ENCODE data around the gene AAR2. TPM values are rescaled to one million over a fixed set of nuclear protein-coding genes. Genes with fewer than 3 reads are reported as not detected.

The AAR2 gene
- polyA plus RNA-seq, 10 donors = 16.8 to 29.0 (median 26.0) TPM

DNA sequence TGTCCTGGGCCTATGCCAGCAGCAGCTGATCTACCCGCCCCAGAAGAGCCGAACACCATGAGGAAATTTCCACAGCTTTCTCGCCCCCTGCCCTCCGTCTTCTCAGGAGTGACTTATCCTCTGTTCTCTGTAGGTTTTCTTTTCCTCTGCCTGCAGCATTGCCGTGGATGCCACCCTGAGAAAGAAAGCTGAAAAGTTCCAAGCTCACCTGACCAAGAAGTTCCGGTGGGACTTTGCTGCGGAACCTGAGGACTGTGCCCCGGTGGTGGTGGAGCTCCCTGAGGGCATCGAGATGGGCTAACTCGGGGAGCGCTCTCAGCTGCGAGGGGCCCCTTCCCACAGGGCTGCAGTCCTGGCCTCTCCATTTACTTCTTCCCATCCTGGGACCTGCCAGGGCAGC is 19.2 kb downstream of the AAR2 start:
- DNase-seq = no peak

DNA sequence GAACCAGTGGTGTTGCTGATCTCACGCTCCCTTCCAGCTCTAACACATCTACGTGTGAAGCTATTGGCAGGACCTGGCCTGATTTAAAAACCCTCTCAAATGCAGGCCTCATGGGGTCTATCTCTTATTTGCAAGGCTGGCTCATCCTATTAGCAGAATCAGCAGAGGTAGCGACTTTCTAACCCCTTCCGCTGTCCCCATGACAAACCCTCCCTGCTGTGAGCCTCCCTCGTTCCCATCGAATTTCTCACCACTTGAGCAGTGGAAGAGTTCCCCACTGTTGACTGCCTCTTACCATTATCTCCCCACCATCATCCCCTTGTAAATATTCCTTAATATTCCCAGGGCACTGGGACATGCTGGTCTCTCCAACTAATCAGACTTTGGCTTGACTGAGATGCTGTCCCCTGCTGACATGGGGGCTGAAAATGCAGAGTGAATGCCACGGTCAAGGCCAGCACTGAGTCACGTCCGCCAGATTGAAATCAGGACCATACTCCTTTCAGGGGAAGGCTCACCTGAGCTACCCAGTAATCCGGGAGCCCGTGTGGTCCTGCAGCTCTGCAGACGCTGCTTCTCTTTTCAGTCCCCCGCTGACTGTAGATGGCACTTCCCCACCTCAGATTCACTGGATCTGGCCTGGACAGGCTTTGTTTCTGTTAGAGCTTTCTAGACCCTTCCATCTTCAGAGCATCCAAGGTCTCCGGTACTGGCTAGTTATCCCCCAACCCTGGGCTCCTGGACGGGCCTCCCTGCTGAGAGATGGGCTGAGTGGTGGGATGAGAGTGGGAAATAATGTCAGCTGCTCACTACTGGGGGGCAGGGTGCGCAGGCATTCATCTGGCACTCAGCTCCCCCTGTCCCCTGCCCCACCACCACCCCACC is 23.1 kb downstream of the AAR2 start:
- no peak for DNase-seq

DNA sequence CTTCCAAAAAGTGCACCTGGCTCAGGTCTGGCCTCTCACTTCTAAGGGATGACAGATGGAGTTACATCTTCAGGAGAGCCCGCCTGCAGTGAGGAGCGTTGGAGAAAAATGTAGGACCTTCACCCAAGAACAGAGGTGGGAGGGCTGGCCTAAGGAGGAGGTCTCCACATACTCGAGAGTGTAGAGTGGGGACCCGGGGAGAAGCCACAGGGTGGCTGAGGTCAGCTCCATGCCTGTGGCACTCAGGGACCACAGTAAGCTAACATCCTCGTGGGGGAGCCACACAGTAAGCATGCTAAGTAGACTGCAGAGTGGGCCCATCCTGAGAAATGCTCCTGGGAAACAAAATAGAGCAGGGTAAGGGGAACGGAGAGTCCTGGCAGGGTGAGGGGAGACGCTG is 24.0 kb downstream of the AAR2 start:
- DNase-seq = no peak

DNA sequence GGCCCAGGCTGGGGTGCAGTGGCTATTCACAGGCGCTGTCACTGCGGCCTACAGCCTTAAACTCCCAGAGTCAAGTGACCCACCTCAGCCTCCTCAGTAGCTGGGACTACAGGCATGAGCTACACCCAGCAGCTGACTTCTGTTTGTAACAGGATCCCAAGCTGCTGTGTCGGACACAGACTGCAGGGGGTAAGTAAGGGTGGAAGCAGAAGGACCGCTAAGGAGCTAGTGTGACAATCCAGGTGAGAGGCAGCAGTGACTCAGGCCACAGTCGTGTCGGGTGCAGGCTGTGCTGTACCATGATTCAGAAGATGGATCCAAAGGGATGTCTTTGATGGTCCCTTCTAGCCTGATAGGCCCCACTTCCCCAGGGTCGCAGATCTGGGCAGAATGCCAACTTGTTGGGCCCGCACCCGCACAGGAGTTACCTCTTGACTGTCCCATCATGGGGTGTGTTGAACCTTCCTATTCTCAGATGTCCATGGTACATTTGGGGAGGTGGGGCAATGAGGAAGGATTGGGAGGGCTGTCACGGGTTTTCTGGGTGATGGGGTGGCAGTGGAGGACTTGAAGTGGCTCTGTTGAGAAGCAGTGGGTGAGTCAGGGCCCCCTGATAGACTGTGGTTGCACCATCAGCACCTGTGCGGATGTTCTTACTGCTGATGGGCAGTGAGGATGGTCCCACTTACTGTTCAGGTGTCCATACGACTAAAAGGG is 25.3 kb downstream of the AAR2 start:
- no peak for DNase-seq

DNA sequence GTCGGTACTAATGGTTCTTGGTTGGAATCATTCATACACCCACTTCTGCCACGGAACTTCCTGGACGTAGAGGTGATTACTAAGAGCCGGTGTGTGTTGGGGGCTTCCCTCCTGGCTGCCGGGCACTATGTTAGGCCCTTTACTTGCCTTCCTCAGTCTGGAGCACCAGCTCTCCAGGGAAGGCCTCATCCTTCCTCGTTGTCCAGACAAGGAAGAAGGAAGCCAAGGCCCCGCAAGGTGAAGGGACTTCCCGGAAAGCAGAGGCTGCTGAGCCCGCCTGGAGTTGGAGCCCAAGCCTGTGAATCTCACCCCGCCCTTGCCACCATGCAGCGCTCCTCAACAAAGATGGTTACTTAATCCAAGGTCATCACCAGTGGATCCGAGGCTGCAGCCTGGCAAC is 26.2 kb downstream of the AAR2 start:
- no peak for DNase-seq

DNA sequence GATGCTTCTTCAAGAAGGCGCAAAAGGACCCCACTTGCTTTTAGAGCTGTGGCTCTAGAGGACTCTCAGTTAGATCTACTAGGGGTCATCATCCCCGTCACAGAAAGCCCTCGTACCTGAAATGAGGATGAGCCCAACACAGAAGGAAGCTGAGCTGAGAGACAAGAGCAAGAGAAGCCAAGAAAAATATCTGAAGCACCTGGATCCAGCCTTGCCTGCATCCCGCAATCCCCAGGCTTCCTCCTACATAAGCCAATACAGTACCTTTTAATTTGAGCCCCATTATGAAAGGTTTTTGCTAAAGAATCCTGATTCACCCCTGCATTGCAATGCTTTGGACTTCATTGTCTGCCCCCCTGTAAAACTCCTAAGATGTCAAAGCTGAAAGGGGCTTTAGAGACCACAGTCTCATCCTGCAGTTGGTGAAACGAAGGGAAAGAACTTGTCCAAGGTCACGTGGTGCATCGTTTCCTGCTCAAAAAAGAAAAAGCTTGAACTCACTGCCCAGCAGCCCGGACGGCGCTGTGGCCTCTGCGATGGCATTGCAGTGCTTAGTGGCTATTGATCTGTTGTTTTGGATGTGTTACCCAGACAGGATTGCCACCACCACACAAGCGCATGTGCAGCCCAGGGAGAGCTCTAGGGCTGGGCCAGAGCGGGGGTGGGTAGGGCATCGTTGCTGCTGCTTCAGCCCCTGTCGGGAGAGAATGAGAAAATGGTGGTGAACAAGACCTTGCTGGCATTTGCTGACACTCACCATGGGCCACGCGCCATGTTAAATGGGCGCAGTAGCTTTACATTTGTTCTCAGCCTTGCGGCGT is 28.4 kb downstream of the AAR2 start:
- DNase-seq = no peak

DNA sequence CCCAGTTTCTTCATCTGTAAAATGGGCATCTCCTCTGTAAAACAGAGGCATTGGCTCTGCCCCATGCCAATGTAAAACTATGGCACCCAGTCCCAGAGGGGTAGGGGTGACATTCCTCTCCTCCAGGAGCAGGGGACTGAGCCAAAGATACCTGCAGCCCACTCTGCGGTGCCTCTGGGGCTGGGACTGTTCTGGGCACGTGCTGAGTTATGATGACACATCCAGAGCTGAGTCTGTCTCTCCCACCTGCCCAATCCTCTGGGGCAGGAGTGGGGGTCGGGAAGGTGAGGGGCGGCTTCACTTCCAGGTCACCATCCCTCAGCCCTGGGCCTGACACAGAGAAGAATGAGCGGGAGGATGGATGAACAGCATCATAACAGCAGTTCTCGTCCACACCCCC is 29.9 kb downstream of the AAR2 start:
- DNase-seq = no peak

DNA sequence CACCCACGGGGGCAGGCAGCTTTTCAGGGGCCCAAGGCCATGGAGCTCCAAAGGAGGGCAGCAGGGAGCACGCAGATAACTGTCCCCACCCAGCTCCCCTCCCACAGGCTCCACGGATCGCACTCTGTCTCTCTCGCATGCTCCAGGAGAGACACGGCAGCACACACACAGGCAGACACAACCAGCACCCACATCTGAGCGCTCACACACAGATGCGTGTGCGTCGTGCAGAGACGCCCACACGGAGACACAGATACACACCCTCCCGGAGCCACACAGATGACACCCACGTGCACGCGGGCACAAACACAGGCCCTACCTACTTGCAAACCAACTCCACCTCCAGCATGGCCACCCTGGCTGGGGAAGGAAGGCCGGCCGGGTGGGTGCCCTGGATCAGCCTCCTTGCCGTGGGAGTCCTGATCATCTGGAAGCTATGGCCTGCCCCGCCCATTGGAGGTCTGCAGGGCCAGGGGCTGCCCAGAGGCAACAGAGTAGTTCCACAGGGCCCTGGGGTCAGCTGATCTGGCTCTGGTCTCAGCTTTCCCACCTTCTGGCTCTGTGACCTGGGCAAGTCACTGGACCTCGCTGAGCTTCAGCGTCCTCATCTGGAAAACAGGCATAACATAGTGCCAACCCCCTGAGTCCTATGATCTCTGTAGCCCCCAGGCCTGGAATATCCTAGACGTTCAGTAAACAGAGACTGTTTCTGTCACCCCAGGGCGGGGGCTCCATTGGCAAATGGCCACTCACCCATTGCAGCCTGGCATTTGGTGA is 31.5 kb downstream of the AAR2 start:
- no peak for DNase-seq

DNA sequence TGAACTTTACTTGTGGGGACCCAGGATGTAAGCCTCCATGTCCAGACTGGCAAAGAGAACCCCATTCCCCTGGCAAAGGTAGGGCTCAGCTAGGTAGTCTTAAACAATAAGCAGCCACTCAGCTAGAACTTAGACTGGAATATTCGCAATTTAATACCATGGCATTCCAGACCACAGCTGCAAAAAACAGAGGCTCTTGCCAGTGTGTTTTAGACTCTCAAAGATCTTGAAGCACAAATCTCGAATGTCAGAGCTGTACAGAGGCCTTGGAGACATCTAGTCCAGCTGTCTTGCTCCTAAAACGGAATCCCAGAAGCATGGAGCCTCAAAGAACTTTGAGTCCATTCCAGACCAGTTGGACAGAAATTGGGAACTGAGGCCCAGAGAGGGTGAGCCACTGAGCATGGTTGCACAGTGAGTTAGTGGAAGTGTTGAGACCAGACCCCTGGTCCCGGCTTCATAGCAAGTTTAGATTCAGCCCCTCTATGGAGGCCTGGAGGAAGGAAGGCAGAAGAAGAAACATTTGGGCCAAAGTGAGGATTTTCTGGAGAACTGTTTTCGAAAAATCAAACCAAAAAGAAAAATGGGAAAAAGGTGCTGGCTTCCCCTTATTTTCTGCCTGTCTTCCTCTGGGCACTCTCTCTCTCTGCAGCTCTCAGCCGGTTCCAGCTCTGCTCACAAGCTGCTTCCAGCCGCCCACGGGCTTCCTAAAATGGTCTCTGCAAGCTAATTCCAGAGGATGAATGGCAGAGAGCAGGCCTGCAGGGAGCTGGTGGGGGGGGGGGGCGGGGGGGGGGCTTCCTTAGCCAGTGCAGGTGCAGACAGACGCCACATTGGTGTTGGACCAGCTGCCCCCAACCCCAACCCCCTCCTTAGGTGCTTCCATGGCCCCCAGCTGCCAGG is 32.4 kb downstream of the AAR2 start:
- peak; percentile 5 to 42 (median 14) for DNase-seq

DNA sequence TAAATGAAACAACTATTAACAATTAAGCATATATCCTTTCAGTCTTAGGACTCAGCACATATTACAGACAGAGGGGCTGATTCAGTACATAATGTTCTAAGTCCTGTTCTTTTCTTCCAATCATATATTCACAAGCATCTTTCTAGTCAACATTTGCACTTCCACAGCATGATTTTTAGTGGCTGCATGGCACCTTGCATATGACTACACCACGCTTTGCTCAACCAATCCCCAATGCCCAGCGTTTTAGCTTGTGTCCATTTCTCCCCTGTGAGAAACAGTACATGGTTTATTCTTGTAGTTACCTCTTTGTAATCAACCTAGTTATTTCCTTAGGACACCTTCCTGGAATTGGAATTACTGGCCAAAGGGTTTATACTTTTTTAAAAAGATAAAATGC is 33.2 kb downstream of the AAR2 start:
- no peak for DNase-seq

DNA sequence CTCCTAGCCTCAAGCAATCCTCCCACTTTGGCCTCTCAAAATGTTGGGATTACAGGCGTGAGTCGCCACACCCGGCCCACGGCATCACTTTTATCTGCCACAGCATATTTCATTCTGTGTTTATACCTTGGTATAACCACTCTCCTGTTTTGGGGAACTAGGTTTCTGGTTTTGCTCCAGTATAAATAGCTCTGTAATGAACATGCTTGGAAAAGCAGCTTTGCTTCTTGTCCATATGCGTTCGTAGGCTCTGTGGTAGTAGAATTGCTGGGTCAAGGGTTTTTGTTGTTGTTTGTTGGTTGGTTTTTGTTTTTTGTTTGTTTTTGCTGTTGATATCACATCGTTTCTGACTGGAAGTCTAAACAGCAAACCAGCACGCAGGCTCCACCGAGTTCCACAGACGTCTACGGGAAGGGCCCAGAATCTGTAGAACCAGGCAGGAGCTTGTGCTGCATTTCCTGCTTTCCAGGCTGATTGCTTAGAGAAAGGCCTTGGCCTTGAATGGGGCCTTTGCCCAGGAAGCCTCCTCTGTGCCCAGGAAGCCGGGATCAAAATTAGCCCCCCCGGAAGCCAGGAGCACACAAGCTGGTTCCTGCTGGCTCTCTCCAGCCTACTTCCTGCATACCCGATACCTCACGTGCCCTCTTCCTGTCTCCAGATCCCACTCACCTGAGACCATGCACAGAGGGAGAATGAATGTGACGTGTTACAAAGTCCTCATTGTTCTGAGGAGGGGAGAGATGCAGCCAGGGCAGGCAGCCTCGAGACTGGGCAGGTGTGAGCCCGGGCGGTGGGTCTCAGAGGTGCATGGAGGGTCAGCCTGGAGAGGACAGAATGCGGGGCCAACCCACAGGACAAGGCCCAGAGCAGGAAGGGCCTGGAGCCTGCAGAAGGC is 34.7 kb downstream of the AAR2 start:
- DNase-seq = no peak

DNA sequence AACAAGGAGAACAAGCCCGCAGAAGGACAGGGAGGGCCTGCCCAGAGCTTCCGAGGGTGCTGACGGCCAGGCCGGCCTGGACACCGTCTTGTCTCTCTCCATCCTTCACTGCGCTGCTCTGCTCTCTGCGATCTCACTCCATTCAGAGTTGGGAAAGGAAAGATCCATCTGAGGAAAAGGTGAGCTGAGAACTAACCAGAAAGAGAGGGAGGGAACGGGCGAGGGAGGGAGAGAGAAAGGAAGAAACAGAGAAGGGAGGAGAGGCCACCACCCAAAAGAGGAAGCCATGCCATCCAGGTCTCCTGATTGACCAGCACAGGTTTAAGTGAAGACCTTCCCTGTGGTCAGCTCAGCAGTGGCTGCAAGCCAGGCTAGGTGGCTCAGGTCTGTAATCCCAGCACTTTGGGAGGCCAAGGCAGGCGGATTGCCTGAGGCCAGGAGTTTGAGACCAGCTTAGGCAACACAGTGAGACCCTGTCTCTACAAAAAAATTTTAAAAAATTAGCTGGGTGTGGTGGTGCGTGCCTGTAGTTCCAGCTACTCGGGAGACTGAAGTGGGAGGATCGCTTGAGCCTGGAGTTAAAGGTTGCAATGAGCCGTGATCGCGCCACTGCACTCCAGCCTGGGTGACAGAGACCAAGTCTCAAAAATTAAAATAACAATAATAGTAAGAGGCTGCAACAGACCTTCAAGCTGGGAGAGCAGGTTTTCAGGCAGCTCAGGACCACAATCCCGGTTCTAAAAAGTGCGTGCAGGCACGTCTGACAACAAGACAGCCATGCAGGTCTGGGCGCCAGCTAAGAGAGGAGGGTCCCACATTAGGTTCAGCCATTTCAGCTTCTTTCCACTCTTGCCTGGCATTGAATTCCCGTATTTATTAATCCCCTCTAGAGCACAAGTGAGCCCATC is 35.6 kb downstream of the AAR2 start:
- no peak for DNase-seq

DNA sequence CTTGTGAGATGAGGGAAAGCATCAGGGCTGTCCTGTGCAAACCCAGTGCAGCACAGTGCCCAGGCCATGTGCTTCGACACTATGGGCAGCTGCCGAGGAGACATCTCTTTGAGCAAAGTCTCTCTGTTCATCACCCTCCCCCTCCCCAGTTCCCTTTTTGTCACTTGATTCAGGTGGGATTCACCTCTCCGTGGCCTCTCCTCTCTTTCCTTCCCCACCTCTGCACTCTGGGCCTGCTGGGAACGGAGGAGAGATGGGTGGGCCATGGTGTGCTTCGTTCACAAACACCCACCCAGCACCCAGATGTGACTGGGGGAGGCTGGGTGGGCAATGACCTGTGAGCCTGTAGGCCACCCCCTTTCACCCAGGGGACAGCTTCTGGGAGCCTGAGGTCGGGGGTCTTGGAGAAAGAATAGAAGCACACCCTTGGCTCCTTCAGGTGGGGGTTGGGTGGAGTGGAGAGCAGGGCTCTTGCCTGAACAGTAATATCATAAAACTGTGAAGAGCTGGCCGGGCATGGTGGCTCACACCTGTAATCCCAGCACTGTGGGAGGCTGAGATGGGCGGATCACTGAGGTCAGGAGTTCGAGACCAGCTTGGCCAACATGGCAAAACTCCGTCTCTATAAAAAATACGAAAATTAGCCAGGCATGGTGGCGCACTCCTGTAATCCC is 36.4 kb downstream of the AAR2 start:
- no peak for DNase-seq

DNA sequence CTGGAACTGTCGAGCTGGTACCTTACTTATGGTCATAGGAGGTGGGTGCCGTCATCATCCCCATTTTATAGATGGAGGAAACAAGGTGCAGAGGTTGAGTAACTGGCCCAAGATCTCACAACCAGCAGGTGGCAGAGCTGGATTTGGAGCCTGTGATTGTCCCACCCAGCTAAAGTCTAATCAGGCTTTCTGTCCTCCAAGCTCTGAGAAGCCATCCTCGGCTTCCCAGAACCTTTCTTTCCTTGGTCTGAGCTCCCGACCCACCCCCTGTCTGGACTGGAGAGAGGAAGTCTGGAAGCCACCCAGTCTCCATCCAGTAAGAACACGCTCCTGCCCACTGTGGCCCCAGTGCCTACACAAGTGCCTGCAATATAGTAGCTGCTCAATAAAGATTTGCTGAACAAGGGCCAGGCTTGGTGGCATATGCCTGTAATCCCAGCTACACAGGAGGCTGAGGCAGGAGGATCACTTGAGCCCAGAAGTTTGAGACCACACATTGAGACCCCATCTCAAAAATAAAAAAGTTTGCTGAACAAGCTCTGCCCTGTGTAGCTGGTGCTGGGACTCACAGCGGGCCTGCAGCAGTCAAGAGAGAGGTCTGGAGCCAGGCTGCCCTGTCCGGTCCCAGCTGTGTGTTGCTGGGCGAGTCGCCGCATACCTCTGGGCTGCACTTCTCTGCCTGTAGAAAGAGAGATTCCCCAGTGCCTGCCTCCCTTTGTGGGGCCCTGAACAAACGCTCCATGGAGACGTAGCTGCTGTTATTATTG is 37.3 kb downstream of the AAR2 start:
- peak in 1 of 3 donors; percentile 27 for DNase-seq

DNA sequence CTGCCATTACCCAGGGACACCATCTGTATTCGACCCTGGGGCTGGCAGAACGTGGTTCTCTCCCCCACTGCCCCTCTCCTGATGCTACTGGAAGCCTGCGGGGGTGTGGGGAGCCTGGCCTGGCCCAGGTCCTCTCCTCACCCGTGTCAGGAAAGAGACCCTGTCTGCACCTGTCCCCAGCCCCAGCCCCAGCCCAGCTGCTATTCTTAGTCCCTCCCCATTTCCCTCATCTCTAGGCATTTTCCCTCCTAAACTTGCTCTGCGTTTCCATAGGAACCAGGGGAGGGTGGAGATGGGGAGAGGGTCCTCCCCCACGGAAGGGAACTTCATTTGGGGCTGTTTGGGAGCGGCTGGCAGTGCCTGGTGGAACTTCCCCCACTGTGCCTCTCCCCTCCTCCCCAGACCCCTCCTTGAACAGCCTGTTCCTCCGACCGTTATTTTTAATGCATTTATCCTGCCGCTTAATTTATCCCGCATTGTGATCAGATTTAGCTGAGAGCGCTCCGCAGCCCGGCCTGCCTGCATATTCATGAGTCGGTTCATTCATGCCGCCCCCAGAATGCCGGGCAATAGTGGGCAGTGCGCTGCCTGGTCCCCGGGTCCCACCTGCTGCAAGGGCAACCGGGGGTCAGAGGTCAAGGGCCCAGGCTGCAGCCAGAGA is 38.0 kb downstream of the AAR2 start:
- no peak for DNase-seq

DNA sequence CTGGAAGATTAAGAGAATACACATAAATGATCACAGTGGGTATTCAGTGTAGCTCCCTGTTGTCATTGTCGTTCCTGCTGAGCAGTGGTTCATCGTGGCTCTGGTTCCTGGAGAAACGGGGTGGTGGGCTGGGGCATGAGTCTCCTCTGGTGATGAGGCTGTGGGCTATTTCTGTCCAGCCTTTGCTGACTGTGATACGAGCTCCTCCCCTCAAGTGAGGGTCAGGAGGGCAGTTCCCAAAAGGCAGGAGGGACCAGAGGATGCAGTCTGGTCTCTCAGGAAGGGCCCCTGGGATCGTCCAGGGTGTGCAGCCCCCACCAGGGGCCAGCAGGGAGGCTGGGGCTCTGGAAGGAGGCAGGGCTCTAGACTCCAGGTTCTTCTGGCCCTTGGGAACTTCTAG is 38.7 kb downstream of the AAR2 start:
- DNase-seq = no peak

Data from muscle of back (tissue), 11 donors.